Skin epidermis (tissue), 12 donors: Measurements from ENCODE around the gene CDC23.
"Not testable (repeated sequence)": the region's sequence is repeated elsewhere in the genome, so short reads cannot be mapped to it uniquely, and the experiment has no call there.

Experiments
- H3K27ac ChIP-seq, 21 experiments: fragments of 200-600 bp; sonication (generic) in 11 of 21; one replicate each; pipeline ENCODE4 v1.5.0; 2020; ENCODE audit warnings: mild to moderate bottlenecking in 3 of 21, inconsistent platforms in 2 of 21, moderate library complexity in 2 of 21
- H3K4me3 ChIP-seq, 7 experiments: fragments of 200-600 bp; sonication (generic) in 2 of 7; one replicate each; pipeline ENCODE4 v1.5.0; 2020; ENCODE audit warnings: inconsistent platforms in 2 of 7, mild to moderate bottlenecking in 2 of 7, moderate library complexity in 1 of 7

The CDC23 gene

DNA sequence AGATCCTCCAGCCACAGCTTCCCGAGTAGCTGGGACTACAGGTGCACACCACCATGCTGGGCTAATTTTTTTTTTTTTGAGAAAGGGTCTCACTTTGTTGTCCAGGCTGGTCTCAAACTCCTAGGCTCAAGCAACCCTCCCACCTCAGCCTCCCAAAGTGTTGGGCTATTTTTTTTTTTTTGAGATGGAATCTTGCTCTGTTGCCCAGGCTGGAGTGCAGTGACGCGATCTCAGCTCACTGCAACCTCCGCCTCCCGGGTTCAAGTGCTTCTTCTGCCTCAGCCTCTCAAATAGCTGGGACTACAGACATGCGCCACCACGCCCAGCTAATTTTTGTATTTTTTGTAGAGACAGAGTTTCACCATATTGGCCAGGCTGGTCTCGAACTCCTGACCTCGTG lies 57.1 kb downstream of the CDC23 start:
- not testable (repeated sequence) for H3K27ac ChIP-seq, H3K4me3 ChIP-seq

DNA sequence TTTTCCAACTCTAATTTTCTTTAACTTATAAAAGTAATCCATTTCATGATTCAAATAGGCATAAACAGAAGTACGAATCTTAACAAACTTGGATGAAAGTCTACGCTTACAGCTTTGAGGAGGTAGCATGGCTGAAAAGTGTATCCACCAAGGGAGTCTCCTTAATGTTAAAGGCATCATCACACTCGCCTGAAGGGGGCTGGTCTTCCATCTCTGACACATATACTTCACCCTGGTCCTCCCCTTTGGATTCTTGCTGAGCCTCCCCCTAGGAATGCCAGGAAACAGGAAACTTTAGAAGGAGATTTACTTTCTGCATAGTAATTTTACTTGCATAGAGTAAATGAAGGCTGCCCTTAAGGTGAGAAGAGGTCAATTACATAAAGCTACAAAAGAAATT lies 63.6 kb downstream of the CDC23 start:
- H3K4me3 ChIP-seq: no peak overlapping the region
- H3K27ac ChIP-seq: no peak overlapping the region

DNA sequence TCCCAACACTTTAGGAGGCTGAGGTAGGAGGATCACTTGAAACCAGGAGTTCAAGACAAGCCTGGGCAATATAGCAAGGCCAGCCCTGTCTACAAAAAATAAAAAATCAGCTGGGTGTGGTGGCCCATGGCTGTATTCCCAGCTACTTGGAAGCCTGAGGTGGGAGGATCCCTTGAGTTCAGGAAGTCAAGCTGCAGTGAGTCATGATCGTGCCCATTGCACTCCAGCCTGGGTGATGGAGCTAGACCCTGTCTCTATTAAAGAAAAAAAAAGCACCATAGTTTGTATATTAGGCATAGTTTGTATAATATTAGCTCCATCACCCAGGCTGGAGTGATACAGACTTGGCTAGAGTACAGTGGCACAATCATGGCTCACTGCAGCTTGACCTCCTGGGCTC lies 64.3 kb downstream of the CDC23 start:
- H3K27ac ChIP-seq: no peak overlapping the region

DNA sequence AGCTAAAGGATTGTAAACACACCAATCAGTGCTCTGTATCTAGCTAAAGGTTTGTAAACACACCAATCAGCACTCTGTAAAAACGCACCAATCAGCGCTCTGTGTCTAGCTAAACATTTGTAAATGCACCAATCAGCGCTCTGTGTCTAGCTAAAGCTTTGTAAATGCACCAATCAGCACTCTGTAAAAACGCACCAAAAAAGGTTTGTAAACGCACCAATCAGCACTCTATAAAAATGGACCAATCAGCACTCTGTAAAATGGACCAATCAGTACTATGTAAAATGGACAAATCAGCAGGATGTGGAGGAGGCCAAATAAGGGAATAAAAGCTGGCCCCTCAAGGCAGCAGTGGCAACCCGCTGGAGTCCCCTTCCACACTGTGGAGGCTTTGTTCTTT lies 69.5 kb downstream of the CDC23 start:
- not testable (repeated sequence) for H3K27ac ChIP-seq, H3K4me3 ChIP-seq

More for the DNA sequence above, 64.3 kb downstream of the CDC23 start:
- H3K4me3 ChIP-seq: no peak overlapping the region

DNA sequence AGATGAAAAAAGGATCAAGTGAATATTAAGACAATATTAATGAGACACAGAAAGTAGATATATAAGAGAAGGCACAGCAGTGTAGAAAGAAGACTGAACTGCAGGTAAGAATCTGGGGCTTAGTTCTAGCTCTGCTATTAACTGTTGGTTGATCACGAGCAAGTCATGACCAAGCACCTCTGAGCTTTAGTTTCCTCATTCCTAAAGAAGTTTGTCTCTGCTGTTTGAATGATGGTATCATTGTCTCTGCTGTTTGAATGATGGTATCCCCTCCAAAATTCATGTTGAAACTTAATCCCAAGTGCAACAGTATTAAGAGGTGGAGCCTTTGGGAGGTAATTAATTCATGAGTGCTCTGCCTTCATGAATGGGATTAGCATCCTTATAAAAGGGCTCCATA lies 71.4 kb downstream of the CDC23 start:
- Histone ChIP-seq H3K4me3 (no peak overlapping the region), H3K27ac (no peak overlapping the region)

DNA sequence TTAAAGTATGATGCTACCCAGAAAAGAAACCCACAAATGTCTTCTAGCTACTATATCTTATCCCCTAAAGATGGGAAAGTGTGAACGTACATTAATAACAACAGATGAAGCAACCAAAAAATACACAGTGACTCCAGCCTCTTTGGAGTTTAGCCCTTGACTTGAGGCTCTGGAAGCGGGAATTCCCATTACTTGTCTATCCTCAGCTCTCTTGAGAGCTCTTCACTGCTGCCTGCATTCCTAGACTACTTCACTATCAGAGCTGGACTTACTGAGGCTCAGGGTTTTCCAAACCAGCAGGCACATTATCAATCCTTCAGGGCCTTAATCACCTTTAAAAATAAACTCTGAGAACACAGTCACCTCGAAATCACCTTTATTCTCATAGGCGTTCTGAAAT lies 72.9 kb downstream of the CDC23 start:
- Histone ChIP-seq H3K4me3 (no peak overlapping the region), H3K27ac (no peak overlapping the region)

DNA sequence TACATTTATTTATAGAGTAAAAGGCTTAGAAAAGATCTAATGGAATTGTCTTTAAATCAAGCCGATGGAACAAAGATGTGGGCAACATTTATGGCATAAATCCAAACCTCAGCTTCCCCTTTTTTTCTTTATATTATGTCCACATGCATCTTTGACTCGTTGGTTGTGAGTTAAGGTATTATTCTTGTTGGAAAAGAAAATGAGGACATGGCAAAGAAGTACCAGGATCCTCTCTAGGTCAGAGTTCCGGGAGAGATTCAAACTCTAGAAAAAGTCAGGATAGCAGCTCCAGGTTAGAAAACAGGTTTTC lies 73.4 kb downstream of the CDC23 start:
- no peak overlapping the region for H3K27ac ChIP-seq
- no peak overlapping the region for H3K4me3 ChIP-seq

DNA sequence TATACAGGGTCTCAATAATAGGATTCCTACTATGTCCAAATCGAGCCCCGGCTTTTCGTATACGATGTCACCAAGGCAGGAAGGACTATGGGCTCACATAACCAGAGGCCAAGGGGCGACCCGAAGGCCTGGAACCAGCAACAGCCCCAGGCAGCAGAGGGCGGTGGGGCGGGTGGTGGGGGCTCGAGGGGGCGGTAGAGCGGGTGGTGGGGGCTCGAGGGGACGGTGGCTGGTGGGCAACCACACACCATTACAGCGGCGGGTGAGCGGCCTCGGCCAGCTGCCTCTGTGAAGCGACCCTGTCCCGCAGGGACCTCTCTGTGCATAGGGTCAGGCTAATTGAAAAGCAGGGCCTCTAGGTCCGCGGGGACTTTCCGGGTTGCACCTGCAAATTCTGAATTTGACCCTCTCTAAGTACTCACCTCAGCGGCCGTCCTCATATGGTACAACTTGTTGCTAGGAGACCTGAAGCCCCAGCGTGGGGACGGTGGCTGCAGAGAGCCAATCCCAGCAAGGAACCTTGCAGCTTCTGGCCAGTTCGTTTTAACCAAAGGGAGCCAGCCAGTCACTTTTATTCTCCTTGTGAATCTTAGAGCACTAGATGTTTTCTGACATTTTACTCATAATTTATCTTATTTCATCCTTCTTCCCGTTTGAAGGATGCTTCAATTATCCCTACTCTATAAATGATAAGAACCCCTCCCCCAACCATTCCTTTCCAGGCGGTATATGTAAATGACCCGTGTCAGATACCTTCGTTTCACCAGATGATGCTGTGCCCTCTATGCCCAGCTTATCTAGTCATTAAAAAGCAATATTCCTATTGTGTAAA lies 74.0 kb downstream of the CDC23 start, which contains the start of gene NME5:
Gene NME5 (minus strand): TSS at position 480 of the 832 bp plus-strand sequence. CDS start 648 bp downstream, outside the sequence.
- peak within 1 kb of the TSS; percentile 17 to 38 (median 24) for H3K4me3 ChIP-seq
- H3K27ac ChIP-seq: no peak within 1 kb of the TSS
